ENCODE measurements around the gene ALDH1B1.

Gene ALDH1B1

DNA sequence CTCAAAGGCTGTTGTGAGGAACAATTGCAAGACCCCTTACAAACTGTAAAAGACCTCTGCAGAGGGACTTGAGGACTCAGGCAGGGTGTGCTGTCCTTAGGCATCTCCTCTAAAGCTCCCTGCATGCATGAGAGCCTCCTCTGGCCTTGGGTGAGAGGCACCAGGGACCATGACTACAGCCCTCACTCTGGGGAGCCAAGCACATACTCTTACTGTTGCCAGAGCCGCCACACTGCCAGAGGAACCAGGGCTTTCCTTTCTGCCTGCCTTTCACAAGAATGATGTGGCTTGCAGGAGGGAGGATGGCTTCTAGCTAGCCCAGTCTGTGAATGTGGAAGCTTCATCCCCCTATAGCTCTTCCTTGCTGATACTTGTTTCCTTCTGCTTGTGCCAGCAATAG lies 25.9 kb downstream of the ALDH1B1 start:
- in situ Hi-C loops (cut with HindIII; ENCODE audit: low sequenced_read_pairs), result no loop called here
- no peak for DNase-seq (ENCODE audit: low read depth)
- TF ChIP-seq, protein P1, sequence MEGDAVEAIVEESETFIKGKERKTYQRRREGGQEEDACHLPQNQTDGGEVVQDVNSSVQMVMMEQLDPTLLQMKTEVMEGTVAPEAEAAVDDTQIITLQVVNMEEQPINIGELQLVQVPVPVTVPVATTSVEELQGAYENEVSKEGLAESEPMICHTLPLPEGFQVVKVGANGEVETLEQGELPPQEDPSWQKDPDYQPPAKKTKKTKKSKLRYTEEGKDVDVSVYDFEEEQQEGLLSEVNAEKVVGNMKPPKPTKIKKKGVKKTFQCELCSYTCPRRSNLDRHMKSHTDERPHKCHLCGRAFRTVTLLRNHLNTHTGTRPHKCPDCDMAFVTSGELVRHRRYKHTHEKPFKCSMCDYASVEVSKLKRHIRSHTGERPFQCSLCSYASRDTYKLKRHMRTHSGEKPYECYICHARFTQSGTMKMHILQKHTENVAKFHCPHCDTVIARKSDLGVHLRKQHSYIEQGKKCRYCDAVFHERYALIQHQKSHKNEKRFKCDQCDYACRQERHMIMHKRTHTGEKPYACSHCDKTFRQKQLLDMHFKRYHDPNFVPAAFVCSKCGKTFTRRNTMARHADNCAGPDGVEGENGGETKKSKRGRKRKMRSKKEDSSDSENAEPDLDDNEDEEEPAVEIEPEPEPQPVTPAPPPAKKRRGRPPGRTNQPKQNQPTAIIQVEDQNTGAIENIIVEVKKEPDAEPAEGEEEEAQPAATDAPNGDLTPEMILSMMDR (IDR thresholded peaks at IDR 0.05; ENCODE audit: low read depth, low read length, missing control alignments), result no peak
- H3K4me3 ChIP-seq (ENCODE audit: low read depth, low read length), result no peak overlapping the region

DNA sequence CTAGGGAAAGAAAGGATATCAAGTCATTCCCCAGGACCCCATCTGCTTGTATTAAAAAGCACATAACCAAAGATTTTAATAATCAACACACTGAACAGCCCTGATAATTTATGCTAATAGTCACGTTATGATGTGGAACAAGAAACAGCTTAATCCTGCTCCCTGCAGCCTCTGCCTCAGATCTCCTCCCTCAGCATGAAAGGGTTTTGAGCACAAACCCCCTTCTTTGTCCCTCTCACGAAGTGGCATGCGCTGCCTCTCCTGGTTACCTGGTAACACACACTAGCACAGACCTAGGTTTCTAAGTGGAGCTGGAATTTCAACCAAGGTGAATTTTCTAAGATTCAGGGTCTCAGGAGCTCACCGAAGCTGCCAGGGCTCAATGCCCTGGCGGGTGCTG lies 26.7 kb downstream of the ALDH1B1 start:
- no peak for DNase-seq (ENCODE audit: low read depth)
- in situ Hi-C loops (cut with HindIII; ENCODE audit: low sequenced_read_pairs), result no loop called here
- H3K4me3 ChIP-seq (ENCODE audit: low read depth, low read length), result no peak overlapping the region
- TF ChIP-seq, protein P1 (IDR thresholded peaks at IDR 0.05; ENCODE audit: low read depth, low read length, missing control alignments), result no peak

DNA sequence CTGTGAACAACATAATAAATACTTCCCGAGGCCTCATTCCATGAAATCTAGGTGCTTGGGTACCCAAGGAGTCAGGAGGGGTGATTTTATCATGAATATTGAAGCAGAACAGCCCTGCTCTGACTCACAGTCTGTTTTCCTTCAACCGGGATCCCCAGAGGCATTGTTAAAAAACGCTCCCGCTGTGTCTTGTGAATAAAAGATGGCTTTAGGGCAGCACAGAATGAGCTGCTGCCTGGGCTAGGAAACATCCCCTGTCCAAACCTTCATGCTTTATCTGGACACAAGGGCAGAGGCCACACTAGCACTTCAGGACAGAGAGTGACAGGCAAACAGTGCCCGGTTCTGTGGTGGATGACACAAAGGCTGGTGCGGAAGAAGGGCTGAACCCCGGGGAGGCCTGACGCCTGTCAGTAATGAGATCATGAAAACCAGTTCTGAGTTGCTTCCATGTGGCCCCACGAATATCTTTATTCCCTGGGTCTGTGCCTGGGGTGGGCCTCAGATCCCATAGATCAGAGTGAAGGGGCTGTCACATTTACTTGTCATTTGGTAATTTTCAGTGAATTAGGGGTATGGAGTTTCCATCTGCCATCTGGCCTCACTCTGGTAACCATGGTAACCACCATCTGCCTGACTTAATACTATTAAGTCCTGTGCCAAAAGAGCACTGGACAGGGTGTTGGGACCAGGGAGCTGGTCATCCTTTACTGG lies 29.2 kb downstream of the ALDH1B1 start:
- TF ChIP-seq, protein P1 (IDR thresholded peaks at IDR 0.05; ENCODE audit: low read depth, low read length, missing control alignments), result no peak
- in situ Hi-C loops (cut with HindIII; ENCODE audit: low sequenced_read_pairs), result no loop called here

DNA sequence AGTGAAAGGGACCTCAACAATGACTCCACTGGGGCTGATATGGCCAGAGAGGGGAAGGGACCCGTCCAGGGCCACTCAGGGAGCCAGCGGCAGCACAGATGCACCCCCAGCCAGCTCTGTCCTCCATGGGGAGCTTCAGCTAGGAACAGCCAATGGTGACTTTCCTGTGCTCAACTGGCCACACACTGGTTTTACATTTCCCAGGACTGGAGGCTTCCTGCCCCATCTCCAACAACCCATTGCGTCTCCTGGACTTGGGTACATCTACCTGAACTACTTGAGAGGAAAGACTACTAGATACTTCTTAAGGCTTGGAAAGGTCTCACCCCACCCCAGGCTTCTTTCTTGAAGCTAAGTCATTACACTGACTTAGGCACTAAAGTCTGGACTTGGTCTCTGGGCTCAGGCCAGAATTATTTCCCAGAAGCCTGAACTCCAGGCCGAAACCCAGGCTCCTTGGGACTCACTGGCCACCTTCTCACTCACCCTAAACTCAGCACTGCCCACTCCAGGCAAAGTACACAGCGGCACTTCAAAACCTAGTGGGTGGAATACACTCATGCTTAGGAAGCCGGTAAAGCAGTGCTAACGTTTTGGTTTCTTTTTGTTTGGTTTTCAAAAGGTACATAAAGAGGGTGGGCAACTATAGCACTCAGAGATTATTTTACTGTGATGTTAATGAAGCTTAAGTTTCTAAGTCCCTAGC lies 30.2 kb downstream of the ALDH1B1 start:
- in situ Hi-C loops (cut with HindIII; ENCODE audit: low sequenced_read_pairs), result no loop called here
- TF ChIP-seq, protein P1 (IDR thresholded peaks at IDR 0.05; ENCODE audit: low read depth, low read length, missing control alignments), result no peak
- no peak for DNase-seq (ENCODE audit: low read depth)
- H3K4me3 ChIP-seq (ENCODE audit: low read depth, low read length), result no peak overlapping the region

More for the DNA sequence above, 29.2 kb downstream of the ALDH1B1 start:
- DNase-seq (ENCODE audit: low read depth), result no peak
- no peak overlapping the region for H3K4me3 ChIP-seq (ENCODE audit: low read depth, low read length)

DNA sequence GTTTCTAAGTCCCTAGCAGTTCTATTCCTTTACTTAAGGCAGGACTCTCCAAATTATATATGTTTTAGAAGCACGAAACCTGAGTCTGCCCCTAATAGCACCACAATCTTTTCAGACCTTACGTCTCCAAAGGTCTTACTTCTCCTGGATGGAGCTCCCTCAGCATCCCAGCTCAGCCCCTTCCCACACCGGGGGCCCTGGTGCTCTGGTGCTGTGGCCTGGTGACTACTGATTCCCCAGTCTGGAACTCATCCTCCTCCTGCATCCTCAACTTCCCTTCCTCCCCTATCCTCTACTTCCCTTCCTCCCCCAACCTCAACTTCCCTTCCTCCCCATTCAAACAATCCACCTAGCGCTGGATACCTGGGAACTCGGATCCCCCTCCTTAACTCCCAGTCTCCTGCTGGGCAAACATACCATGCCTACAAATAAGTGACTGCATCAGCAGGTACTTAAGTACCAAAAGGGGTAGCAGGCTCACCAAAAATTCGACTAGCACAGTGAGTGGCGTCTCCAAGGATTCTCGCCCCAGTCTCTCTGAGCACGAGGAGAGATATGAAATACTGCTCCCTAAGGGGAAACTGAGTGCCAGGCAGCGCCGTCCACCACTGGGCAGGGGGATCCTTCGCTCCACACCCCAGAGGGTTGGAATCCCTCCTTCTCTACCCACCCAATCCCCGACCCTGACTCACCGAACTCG lies 30.9 kb downstream of the ALDH1B1 start:
- DNase-seq (ENCODE audit: low read depth), result no peak
- in situ Hi-C loops (cut with HindIII; ENCODE audit: low sequenced_read_pairs), result no loop called here
- TF ChIP-seq, protein P1 (IDR thresholded peaks at IDR 0.05; ENCODE audit: low read depth, low read length, missing control alignments), result no peak
- peak overlapping the region; percentile 28 for H3K4me3 ChIP-seq (ENCODE audit: low read depth, low read length)

DNA sequence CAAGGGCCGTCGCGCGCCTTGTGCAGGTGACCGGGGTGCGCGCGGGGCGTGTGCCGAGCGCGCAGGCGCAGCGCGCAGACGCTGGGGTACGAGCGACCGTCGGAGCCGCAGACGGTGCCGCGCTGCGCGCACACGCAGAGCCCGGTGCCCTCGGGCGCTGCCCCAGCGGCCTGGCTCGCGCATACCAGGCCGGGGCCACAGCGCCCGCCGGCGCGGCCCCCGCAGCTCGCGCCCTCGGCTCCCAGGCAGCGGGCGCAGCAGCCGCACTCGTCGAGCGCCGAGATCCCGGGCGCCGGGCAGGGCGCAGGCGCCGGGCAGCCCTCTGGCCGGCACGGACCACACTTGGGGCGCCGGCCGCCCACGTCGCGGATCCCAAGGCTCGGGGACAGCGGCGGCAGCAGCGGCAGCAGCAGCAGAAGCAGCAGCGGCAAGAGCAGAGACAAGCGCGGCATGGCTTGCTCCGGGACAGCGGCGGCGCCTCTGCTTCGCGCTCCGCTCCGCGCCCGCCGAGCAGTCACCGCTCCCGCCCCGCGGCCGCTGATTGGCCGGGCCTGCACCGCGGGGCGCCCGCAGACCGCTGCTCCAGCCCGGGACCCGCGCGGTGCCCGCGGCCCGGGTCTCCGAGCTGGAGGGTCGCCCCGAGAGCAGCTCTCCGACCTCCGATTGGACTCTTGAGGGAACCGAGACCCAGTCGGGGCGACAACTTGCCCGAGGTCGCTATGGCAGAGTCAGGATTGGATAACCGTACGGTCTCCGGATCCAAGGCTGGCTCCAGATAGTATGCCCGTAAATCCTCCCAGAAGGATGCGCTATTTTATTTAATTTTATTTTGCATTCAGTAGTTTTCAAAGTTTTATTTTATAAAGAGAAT lies 31.7 kb downstream of the ALDH1B1 start, which contains the start of gene IGFBPL1:
Gene IGFBPL1, minus strand, starts transcription at position 482 of the 871 bp plus-strand sequence. Its CDS starts 30 bp downstream, at position 452.
- TF ChIP-seq, protein P1 (IDR thresholded peaks at IDR 0.05; ENCODE audit: low read depth, low read length, missing control alignments), result no peak
- DNase-seq (ENCODE audit: low read depth), result no peak

More for the DNA sequence above, 31.7 kb downstream of the ALDH1B1 start, which contains the start of gene IGFBPL1:
- peak within 1 kb of the TSS; percentile 28 for H3K4me3 ChIP-seq (ENCODE audit: low read depth, low read length)
- in situ Hi-C loops (cut with HindIII; ENCODE audit: low sequenced_read_pairs), result no loop called here
